22Rv1 (cell line): ENCODE results near the gene MAN2A2.

Experiments
- ZFX ChIP-seq: fragments of 450-650 bp; IDR thresholded peaks from 2 replicates; pipeline ENCODE4 v1.6.1; 2017; ENCODE audit warnings: antibody characterized with exemption, borderline replicate concordance
- TF ChIP-seq, protein P1 (sequence below): fragments of 450-650 bp; IDR thresholded peaks from 2 replicates; pipeline ENCODE4 v1.5.1; 2017; ENCODE audit warnings: mild to moderate bottlenecking

DNA sequence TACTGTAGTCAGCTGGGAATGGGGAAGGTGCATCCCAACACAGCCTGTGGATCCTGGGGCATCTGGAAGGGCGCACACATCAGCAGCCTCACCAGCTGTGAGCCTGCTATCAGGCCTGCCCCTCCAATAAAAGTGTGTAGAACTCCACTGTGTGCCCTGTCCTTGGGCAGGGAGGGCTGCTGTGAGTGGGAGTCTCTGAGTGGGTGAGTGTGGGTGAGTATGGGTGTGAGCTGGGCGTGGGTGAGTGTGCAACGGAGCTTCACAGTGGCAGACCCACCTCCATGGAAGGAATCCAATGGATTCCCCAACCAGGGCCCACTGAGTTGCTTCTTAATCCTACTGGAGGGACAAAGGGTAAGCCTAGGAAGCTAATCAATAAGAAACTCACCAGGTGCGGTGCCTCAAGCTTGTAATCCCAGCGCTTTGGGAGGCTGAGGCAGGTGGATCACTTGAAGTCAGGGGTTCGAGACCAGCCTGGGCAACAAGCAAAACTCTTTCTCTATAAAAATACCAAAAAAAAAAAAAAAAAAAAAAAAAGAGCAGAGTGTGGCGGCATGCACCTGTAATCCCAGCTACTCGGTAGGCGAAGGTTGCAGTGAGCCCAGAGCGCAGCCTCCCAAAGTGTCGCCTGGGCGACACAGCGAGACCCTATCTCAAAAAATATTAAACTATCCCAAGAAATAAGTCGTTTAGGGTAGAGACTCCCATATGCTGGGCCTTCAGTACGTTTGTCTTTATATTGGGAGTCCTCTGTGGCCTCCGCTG lies 51.0 kb downstream of the MAN2A2 start:
- TF ChIP-seq, protein P1, sequence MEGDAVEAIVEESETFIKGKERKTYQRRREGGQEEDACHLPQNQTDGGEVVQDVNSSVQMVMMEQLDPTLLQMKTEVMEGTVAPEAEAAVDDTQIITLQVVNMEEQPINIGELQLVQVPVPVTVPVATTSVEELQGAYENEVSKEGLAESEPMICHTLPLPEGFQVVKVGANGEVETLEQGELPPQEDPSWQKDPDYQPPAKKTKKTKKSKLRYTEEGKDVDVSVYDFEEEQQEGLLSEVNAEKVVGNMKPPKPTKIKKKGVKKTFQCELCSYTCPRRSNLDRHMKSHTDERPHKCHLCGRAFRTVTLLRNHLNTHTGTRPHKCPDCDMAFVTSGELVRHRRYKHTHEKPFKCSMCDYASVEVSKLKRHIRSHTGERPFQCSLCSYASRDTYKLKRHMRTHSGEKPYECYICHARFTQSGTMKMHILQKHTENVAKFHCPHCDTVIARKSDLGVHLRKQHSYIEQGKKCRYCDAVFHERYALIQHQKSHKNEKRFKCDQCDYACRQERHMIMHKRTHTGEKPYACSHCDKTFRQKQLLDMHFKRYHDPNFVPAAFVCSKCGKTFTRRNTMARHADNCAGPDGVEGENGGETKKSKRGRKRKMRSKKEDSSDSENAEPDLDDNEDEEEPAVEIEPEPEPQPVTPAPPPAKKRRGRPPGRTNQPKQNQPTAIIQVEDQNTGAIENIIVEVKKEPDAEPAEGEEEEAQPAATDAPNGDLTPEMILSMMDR: no peak
- no peak for TF ChIP-seq ZFX
